DND-41 (cell line): ENCODE results near the gene GPR146.

ENCODE experiments used
- ATAC-seq: fragments of 200-7000 bp; cut with Tn5 transposase; 3 replicates; pipeline ENCODE4 v1.9.1; 2021; ENCODE audit warnings: low read depth; ENCODE audit not compliant: insufficient read depth
- DNase-seq: peaks from one replicate; pipeline ENCODE4 v3.0.0-alpha.2; 2020
- H2AFZ ChIP-seq: 2 replicates; pipeline ENCODE4 v1.6.0; 2012; ENCODE audit warnings: low read depth, low read length
- H3K27ac ChIP-seq: 2 replicates; pipeline ENCODE4 v1.5.1; 2012; ENCODE audit warnings: low read length, inconsistent platforms
- H3K27me3 ChIP-seq: fragments of 200-600 bp; sonication (generic); 2 replicates; pipeline ENCODE4 v1.6.0; 2012; ENCODE audit warnings: low read length, mild to moderate bottlenecking, inconsistent platforms; ENCODE audit not compliant: insufficient read depth, poor library complexity
- H3K36me3 ChIP-seq: 2 replicates; pipeline ENCODE4 v1.5.1; 2012; ENCODE audit warnings: low read length, inconsistent platforms; ENCODE audit not compliant: insufficient read depth
- H3K4me1 ChIP-seq: 2 replicates; pipeline ENCODE4 v1.5.1; 2012; ENCODE audit warnings: mild to moderate bottlenecking, low read length; ENCODE audit not compliant: insufficient read depth
- H3K4me2 ChIP-seq: 2 replicates; pipeline ENCODE4 v1.6.0; 2012; ENCODE audit warnings: mild to moderate bottlenecking, moderate library complexity, low read length, inconsistent platforms; ENCODE audit not compliant: insufficient read depth
- H3K4me3 ChIP-seq, 2 experiments: fragments of 200-600 bp in 1 of 2; shearing (Covaris generic) in 1 of 2; 2 replicates each; pipeline ENCODE4 v1.5.1; 2012 to 2016; ENCODE audit warnings: inconsistent platforms in 2 of 2, low read length in 2 of 2, mild to moderate bottlenecking in 2 of 2, low read depth in 1 of 2, moderate library complexity in 1 of 2
- H3K79me2 ChIP-seq: 2 replicates; pipeline ENCODE4 v1.6.0; 2012; ENCODE audit warnings: low read length, inconsistent platforms; ENCODE audit not compliant: insufficient read depth
- H3K9ac ChIP-seq: 2 replicates; pipeline ENCODE4 v1.6.0; 2012; ENCODE audit warnings: low read depth, mild to moderate bottlenecking, inconsistent platforms, low read length, moderate library complexity
- H3K9me3 ChIP-seq: 2 replicates; pipeline ENCODE4 v1.5.1; 2012; ENCODE audit warnings: low read length, moderate library complexity, mild to moderate bottlenecking, inconsistent platforms; ENCODE audit not compliant: insufficient read depth, severe bottlenecking
- H4K20me1 ChIP-seq: 2 replicates; pipeline ENCODE4 v1.6.0; 2012; ENCODE audit warnings: low read length; ENCODE audit not compliant: insufficient read depth
- CTCF ChIP-seq: IDR thresholded peaks from 2 replicates; pipeline ENCODE4 v1.5.1; 2012; ENCODE audit warnings: borderline replicate concordance, low read length, moderate library complexity, mild to moderate bottlenecking; ENCODE audit not compliant: poor library complexity, severe bottlenecking; ENCODE audit errors: extremely low read depth
- EZH2 ChIP-seq: IDR thresholded peaks from 3 replicates; pipeline ENCODE4 v1.6.1; 2012; ENCODE audit warnings: borderline replicate concordance, low read depth, mild to moderate bottlenecking, moderate library complexity, low read length, inconsistent platforms; ENCODE audit not compliant: severe bottlenecking

Gene GPR146

GRCh38 chr7:1100834-1101562, 56.7 kb downstream of the GPR146 start:
- ATAC-seq, result no peak
- H3K27ac ChIP-seq, result no peak overlapping the region

DNA sequence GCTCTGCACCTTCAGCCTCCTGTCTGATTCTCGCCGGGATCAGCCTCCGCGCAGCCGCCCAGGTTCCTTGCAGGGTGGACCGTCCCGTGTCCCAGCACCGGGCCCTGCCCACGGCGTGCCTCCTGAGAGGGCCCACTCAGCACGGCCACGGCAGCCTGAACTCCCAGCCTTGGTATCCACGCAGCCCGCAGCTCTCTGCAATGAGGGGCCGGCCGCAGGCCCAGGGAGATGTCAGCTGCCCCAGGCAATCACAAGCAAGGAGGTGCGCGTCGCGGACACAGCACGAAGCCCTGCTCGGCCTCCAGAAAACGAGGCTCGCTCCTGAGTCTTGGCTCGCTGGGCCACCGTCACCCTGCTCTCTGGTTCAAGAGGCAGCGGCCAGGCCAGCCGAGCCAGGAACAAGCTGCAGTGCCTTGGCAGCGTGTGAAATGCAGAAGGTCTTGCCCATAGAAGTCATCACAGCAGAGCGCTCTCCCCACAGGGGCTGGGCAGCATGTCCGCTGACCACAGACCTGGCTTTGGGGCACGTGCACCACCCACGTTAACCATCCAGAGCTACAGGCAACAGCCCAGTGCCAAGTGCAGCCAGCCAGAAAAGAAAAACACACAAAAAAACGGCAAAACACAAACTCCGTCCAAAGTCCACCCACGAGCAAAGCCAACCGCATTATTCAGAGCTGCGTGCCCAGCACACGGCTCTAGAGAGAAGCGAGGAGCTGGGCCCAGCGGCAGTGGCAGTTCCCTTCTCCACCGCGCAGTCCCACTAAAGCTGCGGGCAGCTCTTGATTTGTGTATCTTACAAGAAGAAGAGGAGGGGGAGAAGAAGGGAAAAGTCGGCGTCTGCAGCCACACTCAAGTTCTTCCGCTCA, 57.5 kb downstream of the GPR146 start:
- H4K20me1 ChIP-seq, result peaks cover 51% of the 10 kb centered on the region
- no peaks in the 10 kb centered on the region for H3K9me3 ChIP-seq
- peaks cover 15% of the 10 kb centered on the region for H3K79me2 ChIP-seq
- H3K4me2 ChIP-seq, result no peak overlapping the region
- no peaks in the 10 kb centered on the region for H3K27me3 ChIP-seq
- H3K4me3 ChIP-seq, result no peak overlapping the region
- peaks cover 2% of the 10 kb centered on the region; the same call in 1 of the 2 replicates for H3K36me3 ChIP-seq
- no peak overlapping the region for H2AFZ ChIP-seq
- no peak for ATAC-seq
- no peak overlapping the region for H3K9ac ChIP-seq
- DNase-seq, result no peak
- no peak overlapping the region for H3K27ac ChIP-seq
- H3K4me1 ChIP-seq, result no peaks in the 10 kb centered on the region; the same call in 1 of the 2 replicates
- TF ChIP-seq CTCF (no peak), EZH2 (no peak)

More at GRCh38 chr7:1100834-1101562, 56.7 kb downstream of the GPR146 start:
- Histone ChIP-seq H3K79me2 (peaks cover 15% of the 10 kb centered on the region), H3K9ac (no peak overlapping the region), H2AFZ (no peak overlapping the region), H3K27me3 (no peaks in the 10 kb centered on the region), H3K4me3 (no peak overlapping the region), H3K4me2 (no peak overlapping the region), H3K9me3 (no peaks in the 10 kb centered on the region), H4K20me1 (peaks cover 47% of the 10 kb centered on the region), H3K4me1 (no peaks in the 10 kb centered on the region; the same call in 1 of the 2 replicates), H3K36me3 (peaks cover 2% of the 10 kb centered on the region; the same call in 1 of the 2 replicates)
- DNase-seq, result no peak
- TF ChIP-seq EZH2, result no peak
- TF ChIP-seq CTCF, result no peak

- Histone ChIP-seq H3K27ac (no peak overlapping the region; the same call in 1 of the 2 replicates), H2AFZ (no peak overlapping the region), H3K36me3 (peaks cover 2% of the 10 kb centered on the region; the same call in 1 of the 2 replicates), H4K20me1 (peaks cover 45% of the 10 kb centered on the region), H3K9ac (no peak overlapping the region), H3K9me3 (no peaks in the 10 kb centered on the region), H3K4me2 (no peak overlapping the region), H3K4me1 (no peaks in the 10 kb centered on the region; the same call in 1 of the 2 replicates), H3K27me3 (no peaks in the 10 kb centered on the region), H3K79me2 (peaks cover 15% of the 10 kb centered on the region), H3K4me3 (no peak overlapping the region)
- DNase-seq (no peak), ATAC-seq (no peak)
- TF ChIP-seq CTCF (no peak), EZH2 (no peak)
Measured at GRCh38 chr7:1103009-1103788, 58.9 kb downstream of the GPR146 start.
